ENCODE data around the gene ASIC3.

DNA sequence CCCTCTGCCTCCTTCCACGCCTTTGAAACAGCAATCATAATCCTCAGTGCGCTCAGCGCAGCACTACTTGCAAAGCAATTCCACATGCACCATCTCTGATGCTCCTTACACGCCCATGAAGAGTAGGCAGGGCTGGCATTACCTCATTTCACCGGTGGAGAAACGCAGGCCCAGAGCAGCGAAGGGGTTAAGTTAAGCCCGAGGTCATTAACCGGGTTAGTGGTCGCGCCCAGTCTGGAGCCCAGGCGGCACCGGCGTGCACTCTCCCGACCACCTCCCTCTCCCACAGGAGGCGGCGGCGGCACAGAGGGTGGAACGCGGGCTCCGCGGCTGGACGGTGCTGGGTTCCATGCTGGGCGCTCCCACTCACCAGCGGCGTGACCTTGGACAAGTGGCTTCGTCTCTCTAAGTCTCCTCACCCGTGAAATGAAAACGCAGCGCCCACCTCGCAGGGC lies 31.8 kb downstream of the ASIC3 start:
- TF ChIP-seq CTCF (IDR thresholded peaks at IDR 0.05; ENCODE audit: control extremely low read depth in 1 of 3, insufficient read depth in 1 of 3, low read depth in 1 of 3, low read length in 3 of 3), result no peak
- TF ChIP-seq EP300 (IDR thresholded peaks at IDR 0.05; ENCODE audit: borderline replicate concordance in 1 of 2, low read depth in 2 of 2, low read length in 2 of 2), result no peak
- no peak for TF ChIP-seq KDM5A (IDR thresholded peaks at IDR 0.05; ENCODE audit: low read length)
- no peak for TF ChIP-seq ZNF274 (IDR thresholded peaks at IDR 0.05; ENCODE audit: borderline replicate concordance, extremely low read depth, low read length)
- TF ChIP-seq, protein P1, sequence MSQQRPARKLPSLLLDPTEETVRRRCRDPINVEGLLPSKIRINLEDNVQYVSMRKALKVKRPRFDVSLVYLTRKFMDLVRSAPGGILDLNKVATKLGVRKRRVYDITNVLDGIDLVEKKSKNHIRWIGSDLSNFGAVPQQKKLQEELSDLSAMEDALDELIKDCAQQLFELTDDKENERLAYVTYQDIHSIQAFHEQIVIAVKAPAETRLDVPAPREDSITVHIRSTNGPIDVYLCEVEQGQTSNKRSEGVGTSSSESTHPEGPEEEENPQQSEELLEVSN (IDR thresholded peaks at IDR 0.05), result no peak
